Naive B cell (primary cell): ENCODE data around the gene AHCY. TPM values are rescaled to one million over a fixed set of nuclear protein-coding genes. Genes with fewer than 3 reads are reported as not detected.
"Not testable (repeated sequence)": the region's sequence is repeated elsewhere in the genome, so short reads cannot be mapped to it uniquely, and the experiment has no call there.

Experiments
- ATAC-seq, 2 donors: fragments of 150-1000 bp; cut with Tn5 transposase; 2 replicates each; pipeline ENCODE4 v1.10.0; 2021; ENCODE audit warnings: low read depth in 2 of 2, mild to moderate bottlenecking in 2 of 2, moderate library complexity in 2 of 2
- DNase-seq: peaks from one replicate; pipeline ENCODE4 v3.0.0; 2022
- H3K27ac Mint-ChIP-seq, 6 donors: one replicate each; pipeline ENCODE4 v1.8.0; 2020 to 2022; ENCODE audit warnings: mild to moderate bottlenecking in 6 of 6, mixed read lengths in 6 of 6, moderate library complexity in 5 of 6, inconsistent platforms in 2 of 6
- H3K27me3 Mint-ChIP-seq, 3 donors: one replicate each; pipeline ENCODE4 v1.8.0; 2021 to 2022; ENCODE audit warnings: mixed read lengths in 3 of 3, mild to moderate bottlenecking in 1 of 3
- H3K36me3 Mint-ChIP-seq, 2 donors: one replicate each; pipeline ENCODE4 v1.8.0; 2020 to 2022; ENCODE audit warnings: mixed read lengths in 2 of 2, inconsistent platforms in 1 of 2, mild to moderate bottlenecking in 1 of 2
- H3K4me1 Mint-ChIP-seq, 3 donors: one replicate each; pipeline ENCODE4 v1.8.0; 2020 to 2022; ENCODE audit warnings: mixed read lengths in 3 of 3, inconsistent platforms in 1 of 3, mild to moderate bottlenecking in 1 of 3, moderate library complexity in 1 of 3
- H3K4me3 Mint-ChIP-seq, 8 donors: one replicate each; pipeline ENCODE4 v1.8.0; 2020 to 2022; ENCODE audit warnings: mild to moderate bottlenecking in 8 of 8, mixed read lengths in 8 of 8, moderate library complexity in 8 of 8, inconsistent platforms in 2 of 8
- H3K9me3 Mint-ChIP-seq, 7 donors: one replicate each; pipeline ENCODE4 v1.8.0; 2020 to 2022; ENCODE audit warnings: mixed read lengths in 7 of 7, mild to moderate bottlenecking in 5 of 7, inconsistent platforms in 2 of 7, moderate library complexity in 1 of 7
- polyA plus RNA-seq, 6 donors: library from polyadenylated mRNA; unstranded; fragments of 300-500 nt; fragmentation: Illumina TruSeq; gene quantifications; one replicate each; pipeline ENCODE4 v1.2.3, GENCODE V29; 2021; ENCODE audit warnings: low read depth in 6 of 6

The AHCY gene
- polyA plus RNA-seq, 6 donors from 2014 or later: 32.1 to 46.8 (median 34.5) TPM

DNA sequence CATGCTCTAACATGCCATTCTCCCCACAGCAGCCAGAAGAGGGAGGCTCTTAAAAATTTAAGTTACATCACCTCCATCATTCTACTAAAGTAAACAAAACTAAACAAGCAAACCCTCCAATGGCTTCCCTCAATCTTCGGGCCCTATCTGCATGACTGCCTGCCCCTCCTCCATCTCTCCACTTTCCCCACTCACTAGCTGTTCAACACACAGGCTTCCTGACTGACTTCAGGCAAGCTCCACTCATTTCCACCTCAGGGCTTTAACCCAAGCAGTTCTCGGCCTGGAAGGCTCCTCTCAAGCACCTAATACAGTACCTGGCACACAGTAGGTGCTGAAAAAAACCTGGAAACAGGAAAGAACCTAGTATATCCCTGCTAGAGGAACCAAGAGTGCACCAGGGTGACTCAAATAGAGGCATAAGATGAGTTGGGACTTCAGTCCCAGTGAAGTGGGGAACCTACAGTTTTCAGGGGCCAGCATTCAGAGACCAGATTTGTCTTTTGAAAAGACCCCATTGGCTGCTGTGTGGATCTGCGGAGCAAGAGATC lies 2.8 kb downstream of the AHCY start:
- ATAC-seq (no peak), DNase-seq (no peak)
- no peaks in the 10 kb centered on the region for H3K27me3 Mint-ChIP-seq

DNA sequence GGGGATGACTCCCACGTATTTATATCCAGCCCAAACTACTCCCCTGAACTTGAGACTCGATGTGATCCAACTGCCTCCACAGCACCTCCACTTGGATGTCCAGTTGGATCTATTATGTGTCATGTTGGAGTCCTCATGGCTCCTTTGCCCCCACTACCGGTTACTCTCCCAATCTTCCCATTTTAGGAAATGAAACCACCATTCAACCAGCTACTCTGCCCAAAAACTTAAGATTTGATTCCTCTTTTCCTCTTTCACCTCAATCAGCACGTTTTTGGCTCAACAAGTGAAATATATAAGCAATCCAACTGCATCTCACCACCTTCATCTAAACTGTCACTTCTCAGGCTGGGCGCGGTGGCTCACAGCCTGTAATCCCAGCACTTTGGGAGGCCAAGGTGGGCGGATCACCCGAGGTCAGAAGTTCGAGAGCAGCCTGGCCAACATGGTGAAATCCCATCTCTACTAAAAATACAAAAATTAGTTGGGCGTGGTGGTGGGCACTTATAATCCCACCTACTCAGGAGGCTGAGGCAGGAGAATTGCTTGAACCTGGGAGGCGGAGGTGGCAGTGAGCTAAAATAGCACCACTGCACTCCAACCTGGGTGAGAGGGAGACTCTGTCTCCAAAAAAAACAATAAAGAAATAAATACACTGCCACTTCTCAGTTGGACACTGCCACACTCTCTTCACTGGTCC lies 3.4 kb downstream of the AHCY start:
- DNase-seq (no peak), ATAC-seq (no peak)
- Mint-ChIP-seq H3K9me3 (no peaks in the 10 kb centered on the region), H3K27me3 (no peaks in the 10 kb centered on the region), H3K4me1 (peaks cover 0 to 21% (median 14%) of the 10 kb centered on the region in 3 donors), H3K4me3 (no peak overlapping the region), H3K36me3 (peaks cover 0 to under 1% of the 10 kb centered on the region in 2 donors), H3K27ac (no peak overlapping the region)

More for the DNA sequence above, 2.8 kb downstream of the AHCY start:
- Mint-ChIP-seq H3K27ac (no peak overlapping the region), H3K4me3 (no peak overlapping the region), H3K36me3 (no peaks in the 10 kb centered on the region), H3K4me1 (peaks cover 0 to 21% (median 14%) of the 10 kb centered on the region in 3 donors), H3K9me3 (no peaks in the 10 kb centered on the region)

DNA sequence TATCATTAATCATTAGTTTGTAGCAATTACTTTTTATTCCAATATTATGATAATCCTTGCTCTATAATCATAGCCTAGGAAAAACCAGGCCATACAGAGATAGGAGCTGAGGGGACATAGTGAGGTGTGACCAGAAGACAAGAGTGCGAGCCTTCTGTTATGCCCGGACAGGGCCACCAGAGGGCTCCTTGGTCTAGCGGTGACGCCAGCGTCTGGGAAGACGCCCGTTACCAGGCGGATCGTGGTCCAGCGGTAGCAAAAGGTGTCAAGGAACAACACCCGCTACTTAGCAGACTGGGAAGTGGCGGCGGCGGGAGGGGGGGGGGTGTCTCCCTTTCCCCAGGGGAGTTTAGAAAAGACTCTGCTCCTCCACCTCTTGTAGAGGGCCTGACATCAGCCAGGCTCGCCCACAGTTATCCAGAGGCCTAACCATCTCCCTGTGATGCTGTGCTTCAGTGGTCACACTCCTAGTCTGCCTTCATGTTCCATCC lies 4.8 kb downstream of the AHCY start:
- H3K4me3 Mint-ChIP-seq, H3K9me3 Mint-ChIP-seq, H3K27me3 Mint-ChIP-seq, DNase-seq, ATAC-seq: not testable (repeated sequence)
- Mint-ChIP-seq H3K4me1 (peaks cover 6 to 14% (median 14%) of the 10 kb centered on the region in 3 donors), H3K27ac (peak overlapping the region in 1 of 6 donors; percentile 63), H3K36me3 (peaks cover 0 to 15% of the 10 kb centered on the region in 2 donors)

DNA sequence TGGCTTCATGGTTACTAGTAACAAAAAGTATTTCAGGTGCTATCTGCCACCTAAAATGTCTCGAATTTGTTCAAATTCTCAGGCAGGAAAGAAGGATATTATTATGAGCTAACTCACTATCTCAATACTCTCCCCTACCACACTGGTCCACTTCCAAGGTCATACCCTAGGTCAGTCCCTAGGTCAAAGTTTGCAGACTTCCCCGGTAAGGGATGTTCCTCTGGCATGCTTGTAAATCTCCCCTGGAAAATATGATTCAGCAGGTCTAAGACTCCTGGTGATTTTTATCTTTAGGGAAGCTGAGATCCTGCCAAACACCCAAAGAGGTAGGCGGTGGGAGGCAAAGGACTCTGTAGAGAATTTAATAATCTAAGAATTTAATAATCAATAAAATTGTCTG lies 6.7 kb downstream of the AHCY start:
- no peak for DNase-seq
- peaks cover 4 to 22% of the 10 kb centered on the region in 2 donors for H3K36me3 Mint-ChIP-seq
- no peaks in the 10 kb centered on the region for H3K27me3 Mint-ChIP-seq
- H3K4me1 Mint-ChIP-seq: peaks cover 2 to 6% (median 3%) of the 10 kb centered on the region in 3 donors
- no peak overlapping the region for H3K4me3 Mint-ChIP-seq
- no peak for ATAC-seq
- H3K27ac Mint-ChIP-seq: no peak overlapping the region
- no peaks in the 10 kb centered on the region for H3K9me3 Mint-ChIP-seq

DNA sequence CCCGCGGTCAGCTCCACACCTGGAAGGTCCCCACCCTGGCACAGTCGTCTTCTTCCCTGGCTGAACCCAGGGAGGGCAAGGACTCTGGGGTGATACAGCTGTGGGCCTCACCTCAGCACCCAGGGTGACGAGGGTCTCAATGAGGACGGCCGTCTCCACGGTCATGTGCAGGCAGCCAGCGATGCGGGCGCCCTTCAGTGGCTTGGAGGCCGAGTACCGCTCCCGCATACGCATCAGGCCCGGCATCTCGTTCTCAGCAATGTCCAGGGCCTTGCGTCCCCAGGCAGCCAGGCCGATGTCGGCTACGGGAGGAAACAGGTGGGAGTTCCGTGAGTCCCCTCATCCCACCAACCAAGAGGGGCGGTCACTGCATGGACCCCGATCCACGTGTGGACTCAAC lies 7.9 kb downstream of the AHCY start:
- Mint-ChIP-seq H3K27me3 (no peaks in the 10 kb centered on the region), H3K36me3 (peaks cover 10 to 34% of the 10 kb centered on the region in 2 donors), H3K4me1 (peaks cover 0 to 6% (median under 1%) of the 10 kb centered on the region in 3 donors), H3K27ac (no peak overlapping the region), H3K9me3 (no peaks in the 10 kb centered on the region), H3K4me3 (no peak overlapping the region)
- no peak for ATAC-seq
- no peak for DNase-seq

DNA sequence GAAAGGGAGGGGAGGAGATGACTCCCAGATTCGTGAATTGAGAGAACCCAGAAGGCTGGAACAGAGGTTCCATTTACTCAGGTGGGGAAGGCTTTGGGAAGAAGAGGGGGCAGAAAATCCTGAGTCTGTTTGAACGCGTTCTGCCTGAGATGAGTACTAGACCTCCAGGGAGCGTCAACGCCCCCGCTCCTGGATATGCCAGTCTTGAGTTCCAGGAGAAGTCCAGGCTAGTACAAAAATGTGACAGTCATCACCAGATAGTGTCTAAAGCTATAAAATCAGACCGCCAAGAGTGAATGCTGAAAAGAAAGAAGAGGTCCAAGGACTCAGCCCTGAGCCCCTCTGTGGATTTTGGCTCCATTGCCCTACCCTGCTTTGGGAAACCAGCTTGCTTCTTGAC lies 8.6 kb downstream of the AHCY start:
- ATAC-seq: no peak
- H3K27me3 Mint-ChIP-seq: no peaks in the 10 kb centered on the region
- peaks cover 0 to 6% (median 6%) of the 10 kb centered on the region in 3 donors for H3K4me1 Mint-ChIP-seq
- peaks cover 17 to 41% of the 10 kb centered on the region in 2 donors for H3K36me3 Mint-ChIP-seq
- no peak overlapping the region for H3K4me3 Mint-ChIP-seq
- peaks cover 0 to 2% (median 0%) of the 10 kb centered on the region in 7 donors for H3K9me3 Mint-ChIP-seq
- H3K27ac Mint-ChIP-seq: no peak overlapping the region
- no peak for DNase-seq

DNA sequence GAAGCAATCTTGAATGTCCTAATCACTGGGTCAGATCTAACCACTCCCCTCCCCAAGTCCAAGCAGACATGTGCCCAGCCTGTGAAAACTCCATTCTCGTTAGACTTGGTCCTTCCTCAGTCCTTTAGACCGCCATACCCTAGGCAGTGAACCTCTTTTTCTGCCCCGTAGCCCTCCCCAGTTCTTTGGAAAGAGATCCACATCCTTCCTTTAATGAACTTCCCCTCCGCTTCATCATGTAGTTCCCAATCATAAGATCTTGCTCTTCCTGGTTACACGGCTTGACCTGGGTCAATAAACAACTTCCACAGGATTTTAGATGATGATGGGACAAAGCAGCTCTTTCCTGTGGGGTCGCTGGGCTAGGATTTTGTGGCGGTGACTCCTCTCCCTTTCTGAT lies 9.6 kb downstream of the AHCY start:
- H3K4me1 Mint-ChIP-seq: peaks cover 0 to 6% (median 6%) of the 10 kb centered on the region in 3 donors
- no peak for DNase-seq
- ATAC-seq: no peak
- H3K36me3 Mint-ChIP-seq: peaks cover 17 to 41% of the 10 kb centered on the region in 2 donors
- H3K27me3 Mint-ChIP-seq: no peaks in the 10 kb centered on the region
- H3K4me3 Mint-ChIP-seq: no peak overlapping the region
- H3K27ac Mint-ChIP-seq: peak overlapping the region in 1 of 6 donors; percentile 76
- H3K9me3 Mint-ChIP-seq: peaks cover 0 to 2% (median 0%) of the 10 kb centered on the region in 7 donors

DNA sequence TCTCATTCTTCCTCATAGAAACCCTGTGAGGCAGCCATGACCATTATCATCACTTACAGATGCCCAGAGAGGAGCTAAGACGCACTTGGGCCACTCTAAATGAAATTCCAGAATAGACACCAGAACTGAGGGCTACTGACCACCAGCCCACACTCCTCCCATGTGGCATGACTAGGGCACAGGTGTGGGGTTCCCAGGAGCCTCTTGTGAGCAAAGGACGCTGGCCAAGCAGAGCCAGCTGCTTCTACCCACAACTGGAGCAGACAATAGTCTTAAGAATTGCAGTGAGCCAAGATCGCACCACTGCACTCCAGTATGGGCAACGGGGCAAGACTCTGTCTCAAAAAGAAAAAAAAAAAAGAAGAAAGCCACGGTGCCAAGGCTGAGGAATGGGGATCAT lies 10.0 kb downstream of the AHCY start:
- Mint-ChIP-seq H3K4me3 (no peak overlapping the region), H3K27ac (no peak overlapping the region), H3K4me1 (peaks cover 0 to 6% (median 6%) of the 10 kb centered on the region in 3 donors), H3K27me3 (no peaks in the 10 kb centered on the region), H3K9me3 (peaks cover 0 to 2% (median 0%) of the 10 kb centered on the region in 7 donors), H3K36me3 (peaks cover 17 to 41% of the 10 kb centered on the region in 2 donors)
- ATAC-seq (no peak), DNase-seq (no peak)

DNA sequence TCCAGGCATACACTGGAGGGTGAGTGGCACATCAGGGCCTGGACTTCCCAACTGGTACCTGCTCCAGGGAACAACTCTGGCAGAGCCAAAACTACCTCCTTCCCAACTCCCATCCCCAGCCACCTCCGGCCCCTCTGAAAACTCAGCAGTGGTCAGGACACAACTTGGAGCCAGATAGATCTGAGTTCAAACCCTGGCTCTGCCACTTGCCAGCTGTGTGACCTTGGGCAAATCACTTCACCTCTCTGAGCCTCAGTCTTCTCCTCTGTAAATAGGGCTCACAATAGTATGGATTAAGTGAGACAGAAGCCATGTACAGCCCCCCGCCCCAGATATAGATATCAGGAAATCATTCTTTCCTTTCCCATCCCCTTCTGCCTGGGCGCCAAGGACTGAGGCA lies 10.7 kb downstream of the AHCY start:
- H3K9me3 Mint-ChIP-seq: peaks cover 0 to 2% (median 0%) of the 10 kb centered on the region in 7 donors
- DNase-seq (no peak), ATAC-seq (no peak)
- H3K36me3 Mint-ChIP-seq: peaks cover 17 to 45% of the 10 kb centered on the region in 2 donors
- no peaks in the 10 kb centered on the region for H3K27me3 Mint-ChIP-seq
- H3K27ac Mint-ChIP-seq: no peak overlapping the region
- no peak overlapping the region for H3K4me3 Mint-ChIP-seq
- H3K4me1 Mint-ChIP-seq: peaks cover 0 to 6% (median 6%) of the 10 kb centered on the region in 3 donors

DNA sequence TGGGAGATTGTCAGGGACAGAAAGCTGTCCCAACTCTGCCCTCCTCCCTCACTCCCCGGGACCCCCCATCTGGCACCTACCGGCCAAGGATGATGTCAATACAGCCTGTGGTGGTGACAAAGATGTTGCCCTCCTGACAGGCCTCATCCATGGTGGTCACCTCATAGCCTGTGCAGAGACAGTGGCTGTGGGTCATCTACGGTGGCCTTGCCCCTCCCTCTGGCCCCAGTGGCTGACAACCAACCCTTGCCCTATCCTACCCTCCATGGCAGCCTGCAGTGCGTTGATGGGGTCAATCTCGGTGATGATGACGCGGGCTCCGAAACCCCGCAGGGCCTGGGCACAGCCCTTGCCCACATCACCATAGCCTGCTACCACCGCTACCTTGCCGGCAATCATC lies 12.7 kb downstream of the AHCY start:
- Mint-ChIP-seq H3K27ac (no peak overlapping the region), H3K4me1 (peaks cover 0 to 6% (median 6%) of the 10 kb centered on the region in 3 donors), H3K27me3 (no peaks in the 10 kb centered on the region), H3K9me3 (peaks cover 0 to 2% (median 0%) of the 10 kb centered on the region in 7 donors), H3K4me3 (no peak overlapping the region), H3K36me3 (peaks cover 22 to 52% of the 10 kb centered on the region in 2 donors)
- DNase-seq: no peak
- ATAC-seq: no peak

DNA sequence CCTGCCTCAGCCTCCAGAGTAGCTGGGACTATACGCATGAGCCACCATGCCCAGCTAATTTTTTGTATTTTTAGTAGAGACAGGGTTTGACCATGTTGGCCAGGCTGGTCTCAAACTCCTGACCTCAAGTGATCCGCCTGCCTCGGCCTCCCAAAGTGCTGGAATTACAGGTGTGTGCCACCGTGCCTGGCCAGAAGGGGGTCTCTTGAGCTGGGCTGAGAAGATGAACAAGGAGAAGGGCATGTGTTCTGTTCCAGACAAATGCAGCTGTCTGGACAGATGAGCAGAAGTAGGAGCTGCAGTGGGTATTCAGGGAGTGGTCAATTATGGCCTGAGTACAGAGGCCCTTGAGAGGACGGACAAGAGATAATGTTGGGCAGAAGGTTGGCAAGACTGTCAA lies 15.7 kb downstream of the AHCY start:
- not testable (repeated sequence) for H3K27ac Mint-ChIP-seq, DNase-seq, ATAC-seq, H3K4me1 Mint-ChIP-seq, H3K4me3 Mint-ChIP-seq, H3K27me3 Mint-ChIP-seq, H3K9me3 Mint-ChIP-seq
- peaks cover 27 to 36% of the 10 kb centered on the region in 2 donors for H3K36me3 Mint-ChIP-seq

DNA sequence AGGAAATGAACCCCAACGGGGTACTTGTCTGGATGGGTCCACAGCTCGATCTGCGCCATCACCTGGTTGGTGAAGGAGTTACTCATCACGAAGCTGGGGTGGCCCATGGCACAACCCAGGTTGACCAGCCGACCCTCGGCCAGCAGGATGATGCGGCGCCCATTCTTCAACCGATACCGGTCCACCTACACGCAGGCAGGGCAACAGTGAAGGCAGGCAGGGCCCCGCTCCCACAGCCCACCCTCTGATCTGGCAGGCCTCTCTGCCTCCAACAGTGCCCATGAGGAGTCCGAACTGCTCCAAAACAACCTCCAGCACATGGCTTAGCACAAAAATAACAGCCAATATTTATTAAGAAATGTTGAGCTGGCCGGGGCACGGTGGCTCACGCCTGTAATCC lies 17.7 kb downstream of the AHCY start:
- H3K27me3 Mint-ChIP-seq: no peaks in the 10 kb centered on the region
- no peak overlapping the region for H3K27ac Mint-ChIP-seq
- DNase-seq (no peak), ATAC-seq (no peak)
- H3K4me1 Mint-ChIP-seq: peaks cover 0 to 6% (median 0%) of the 10 kb centered on the region in 3 donors
- peaks cover 19 to 20% of the 10 kb centered on the region in 2 donors for H3K36me3 Mint-ChIP-seq
- H3K9me3 Mint-ChIP-seq: peaks cover 0 to 2% (median 0%) of the 10 kb centered on the region in 7 donors
- no peak overlapping the region for H3K4me3 Mint-ChIP-seq

DNA sequence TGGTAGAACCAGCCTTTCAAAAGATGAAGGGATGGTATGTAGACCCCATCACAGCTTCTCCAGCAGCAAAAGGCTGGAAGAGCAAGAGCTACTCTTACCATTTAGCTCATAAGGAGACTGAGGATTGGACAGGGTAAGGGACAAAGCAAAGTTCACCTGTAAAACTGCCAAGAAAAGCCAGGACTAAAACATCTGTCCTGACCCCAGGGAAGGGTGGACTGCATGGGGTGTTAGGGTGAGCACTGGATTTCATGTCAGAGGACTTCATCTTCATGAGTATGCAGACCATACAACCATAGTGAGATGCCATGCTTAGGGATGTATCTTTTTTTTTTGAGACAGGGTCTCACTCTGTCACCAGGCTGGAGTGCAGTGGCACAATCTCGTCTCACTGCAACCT lies 19.3 kb downstream of the AHCY start:
- no peak for ATAC-seq

DNA sequence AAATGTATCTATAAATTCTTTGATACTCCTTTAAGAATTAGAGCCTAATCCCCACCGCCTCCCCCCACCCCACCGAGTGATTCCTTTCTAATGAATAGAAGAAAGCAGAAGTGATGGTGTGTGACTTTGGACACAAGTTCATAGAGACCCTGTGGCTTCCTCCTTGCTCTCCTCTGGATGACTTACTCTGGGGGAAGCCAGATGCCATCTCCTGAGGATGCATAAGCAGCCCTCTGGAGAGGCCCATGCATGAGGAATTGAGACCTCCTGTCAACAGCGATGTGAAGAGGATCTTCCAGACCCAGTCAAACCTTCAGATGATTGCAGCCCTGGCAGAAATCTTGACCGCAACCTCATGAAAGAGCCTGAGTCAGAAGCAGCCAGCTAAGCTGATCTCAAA lies 21.1 kb downstream of the AHCY start:
- Mint-ChIP-seq H3K36me3 (peaks cover 11 to 21% of the 10 kb centered on the region in 2 donors), H3K4me1 (no peaks in the 10 kb centered on the region), H3K9me3 (no peaks in the 10 kb centered on the region)

More for the DNA sequence above, 19.3 kb downstream of the AHCY start:
- Mint-ChIP-seq H3K27me3 (no peaks in the 10 kb centered on the region), H3K36me3 (peaks cover 12 to 22% of the 10 kb centered on the region in 2 donors), H3K4me1 (no peaks in the 10 kb centered on the region), H3K4me3 (no peak overlapping the region), H3K27ac (no peak overlapping the region), H3K9me3 (no peaks in the 10 kb centered on the region)
- no peak for DNase-seq

More for the DNA sequence above, 21.1 kb downstream of the AHCY start:
- ATAC-seq: no peak
- H3K27me3 Mint-ChIP-seq: no peaks in the 10 kb centered on the region
- H3K4me3 Mint-ChIP-seq: no peak overlapping the region
- H3K27ac Mint-ChIP-seq: peak overlapping the region in 2 of 6 donors; percentile 10 to 64
- no peak for DNase-seq
